Measurements from ENCODE around the gene PRSS53.
"Not testable (repeated sequence)": the region's sequence is repeated elsewhere in the genome, so short reads cannot be mapped to it uniquely, and the experiment has no call there.

The PRSS53 gene

GRCh38 chr16:31088459-31089183 lies at the start of gene PRSS53:
PRSS53 (minus strand) TSS chr16:31088943; CDS start chr16:31088809, 134 bp downstream.
- DNase-seq: no peak

- DNase-seq: not testable (repeated sequence)
These were observed 48.2 kb upstream of the PRSS53 start for GRCh38 chr16:31136822-31137499.

GRCh38 chr16:31136287-31136662 lies 47.5 kb upstream of the PRSS53 start:
- no peak for DNase-seq

- no peak for DNase-seq
These were observed 47.0 kb upstream of the PRSS53 start, which contains the start of gene PRSS8 for GRCh38 chr16:31135535-31136286. PRSS8 (minus strand) TSS chr16:31135727; CDS start chr16:31135498, 229 bp downstream.

GRCh38 chr16:31134625-31135534 lies 46.1 kb upstream of the PRSS53 start:
- no peak for DNase-seq

- no peak for DNase-seq
These were observed 45.4 kb upstream of the PRSS53 start for GRCh38 chr16:31134091-31134571.

GRCh38 chr16:31133046-31133501 lies 44.3 kb upstream of the PRSS53 start:
- DNase-seq: no peak

GRCh38 chr16:31132303-31132979 lies 43.7 kb upstream of the PRSS53 start:
- DNase-seq: no peak

- DNase-seq: no peak
These were observed 43.1 kb upstream of the PRSS53 start for GRCh38 chr16:31131841-31132271.

GRCh38 chr16:31131416-31131815 lies 42.7 kb upstream of the PRSS53 start:
- no peak for DNase-seq

- DNase-seq: no peak
These were observed 42.2 kb upstream of the PRSS53 start for GRCh38 chr16:31130899-31131298.

GRCh38 chr16:31130336-31130891 lies 41.7 kb upstream of the PRSS53 start:
- DNase-seq: no peak

- DNase-seq: no peak
These were observed 41.0 kb upstream of the PRSS53 start for GRCh38 chr16:31129568-31130335.

- DNase-seq: no peak
These were observed 40.2 kb upstream of the PRSS53 start for GRCh38 chr16:31128711-31129567.

- DNase-seq: no peak
These were observed 38.4 kb upstream of the PRSS53 start for GRCh38 chr16:31127182-31127581.

- DNase-seq: no peak
These were observed 37.1 kb upstream of the PRSS53 start for GRCh38 chr16:31125844-31126243.

- no peak for DNase-seq
These were observed 31.4 kb upstream of the PRSS53 start for GRCh38 chr16:31120129-31120528.

GRCh38 chr16:31118223-31119155 lies 29.7 kb upstream of the PRSS53 start:
- no peak for DNase-seq
